ENCODE data around the gene EIF2A. TPM values are rescaled to one million over a fixed set of nuclear protein-coding genes. Genes with fewer than 3 reads are reported as not detected.
A peak's percentile ranks its signal among the peaks of the same experiment; 100 is the strongest.

The EIF2A gene
- polyA plus RNA-seq, 3 donors, result 66.7 to 85.1 (median 77.2) TPM

GRCh38 chr3:150538324-150539208, 8.0 kb upstream of the EIF2A start:
- WGBS, 3 donors, result 34 to 87% (median 79%) methylated on average over 10 of the region's 10 CpGs
- H3K27ac ChIP-seq (ENCODE audit: low read depth, low read length), result no peak overlapping the region

- 78 to 84% (median 83%) methylated on average over 2 of the region's 2 CpGs for WGBS, 3 donors
- no peak overlapping the region for H3K27ac ChIP-seq (ENCODE audit: low read depth, low read length)
Observed at GRCh38 chr3:150540297-150540696, 6.3 kb upstream of the EIF2A start.

- WGBS, 3 donors, result 43 to 72% (median 44%) methylated on average over 3 of the region's 3 CpGs
- H3K27ac ChIP-seq (ENCODE audit: low read depth, low read length), result no peak overlapping the region
Observed at GRCh38 chr3:150540991-150541390, 5.6 kb upstream of the EIF2A start.

- no peak overlapping the region for H3K27ac ChIP-seq (ENCODE audit: low read depth, low read length)
- WGBS, 3 donors, result 48 to 88% (median 82%) methylated on average over 3 of the region's 3 CpGs
Observed at GRCh38 chr3:150543128-150543527, 3.5 kb upstream of the EIF2A start.

GRCh38 chr3:150543531-150543930, 3.1 kb upstream of the EIF2A start:
- H3K27ac ChIP-seq (ENCODE audit: low read depth, low read length), result no peak overlapping the region
- 38 to 78% (median 74%) methylated on average over 2 of the region's 2 CpGs for WGBS, 3 donors

- H3K27ac ChIP-seq (ENCODE audit: low read depth, low read length), result no peak overlapping the region
Observed at GRCh38 chr3:150544041-150544440, 2.5 kb upstream of the EIF2A start.

- WGBS, 3 donors, result 0% methylated on average over 1 of the region's 1 CpG
- no peak overlapping the region for H3K27ac ChIP-seq (ENCODE audit: low read depth, low read length)
Observed at GRCh38 chr3:150544726-150545125, 1.9 kb upstream of the EIF2A start.

- peak overlapping the region; percentile 95 for H3K27ac ChIP-seq (ENCODE audit: low read depth, low read length)
- WGBS, 3 donors, result 0% methylated on average over 54 of the region's 54 CpGs
Observed at GRCh38 chr3:150545419-150546225, 965 bp upstream of the EIF2A start.

GRCh38 chr3:150547045-150547741, 606 bp downstream of the EIF2A start:
- H3K27ac ChIP-seq (ENCODE audit: low read depth, low read length), result peak overlapping the region; percentile 19
- WGBS, 3 donors, result 11 to 17% (median 13%) methylated on average over 7 of the region's 7 CpGs

- 93 to 98% (median 94%) methylated on average over 4 of the region's 4 CpGs for WGBS, 3 donors
Observed at GRCh38 chr3:150555859-150556436, 9.4 kb downstream of the EIF2A start.

GRCh38 chr3:150556792-150557191, 10.2 kb downstream of the EIF2A start:
- 60 to 79% (median 70%) methylated on average over 2 of the region's 2 CpGs for WGBS, 3 donors
- H3K27ac ChIP-seq (ENCODE audit: low read depth, low read length), result no peak overlapping the region

More at GRCh38 chr3:150555859-150556436, 9.4 kb downstream of the EIF2A start:
- no peak overlapping the region for H3K27ac ChIP-seq (ENCODE audit: low read depth, low read length)

GRCh38 chr3:150557725-150558124, 11.1 kb downstream of the EIF2A start:
- 57 to 80% (median 79%) methylated on average over 1 of the region's 1 CpG for WGBS, 3 donors
- H3K27ac ChIP-seq (ENCODE audit: low read depth, low read length), result no peak overlapping the region

GRCh38 chr3:150564243-150564642, 17.7 kb downstream of the EIF2A start:
- WGBS, 3 donors, result 78 to 98% (median 86%) methylated on average over 2 of the region's 2 CpGs

GRCh38 chr3:150567328-150567727, 20.7 kb downstream of the EIF2A start:
- WGBS, 3 donors, result 90 to 95% (median 92%) methylated on average over 1 of the region's 1 CpG
- no peak overlapping the region for H3K27ac ChIP-seq (ENCODE audit: low read depth, low read length)

More at GRCh38 chr3:150564243-150564642, 17.7 kb downstream of the EIF2A start:
- H3K27ac ChIP-seq (ENCODE audit: low read depth, low read length), result no peak overlapping the region

- H3K27ac ChIP-seq (ENCODE audit: low read depth, low read length), result no peak overlapping the region
- 55 to 80% (median 78%) methylated on average over 1 of the region's 1 CpG for WGBS, 3 donors
Observed at GRCh38 chr3:150577855-150578254, 31.3 kb downstream of the EIF2A start.

- H3K27ac ChIP-seq (ENCODE audit: low read depth, low read length), result no peak overlapping the region
Observed at GRCh38 chr3:150581174-150581573, 34.6 kb downstream of the EIF2A start.

- WGBS, 3 donors, result 64 to 85% (median 85%) methylated on average over 2 of the region's 2 CpGs
- no peak overlapping the region for H3K27ac ChIP-seq (ENCODE audit: low read depth, low read length)
Observed at GRCh38 chr3:150582620-150583019, 36.0 kb downstream of the EIF2A start.

- H3K27ac ChIP-seq (ENCODE audit: low read depth, low read length), result no peak overlapping the region
- 74 to 86% (median 77%) methylated on average over 1 of the region's 1 CpG for WGBS, 3 donors
Observed at GRCh38 chr3:150583028-150583427, 36.4 kb downstream of the EIF2A start.

Data from adipose tissue (tissue), 3 donors.